Panc1 (cell line): Measurements from ENCODE around the gene ABHD8. TPM values are rescaled to one million over a fixed set of nuclear protein-coding genes. Genes with fewer than 3 reads are reported as not detected.

Source experiments
- ATAC-seq: fragments of 200-7000 bp; cut with Tn5 transposase; 2 replicates; pipeline ENCODE4 v1.9.1; 2020; ENCODE audit warnings: mild to moderate bottlenecking, moderate library complexity
- BruUV-seq: library from RNA; stranded (reverse); fragments of 400-500 nt; replicated peaks from 2 replicates; lab custom pipeline; 2021; lab: Mats Ljungman, UMichigan
- CTCF ChIA-PET: fragments of 300-600 bp; sonication (Branson Sonifier 250); formaldehyde crosslinking; loops from one replicate; lab custom pipeline; 2022; ENCODE audit warnings: antibody characterized with exemption; lab: Charles Lee
- POLR2A ChIA-PET: fragments of 300-600 bp; sonication (Branson Sonifier 250); formaldehyde crosslinking; loops from one replicate; lab custom pipeline; 2022; ENCODE audit warnings: antibody characterized with exemption; lab: Charles Lee
- DNase-seq: peaks from one replicate; pipeline ENCODE4 v3.0.0-alpha.2; 2010; ENCODE audit warnings: low read depth, low spot score
- H3K27ac ChIP-seq: 2 replicates; pipeline ENCODE4 v1.5.1; 2011; ENCODE audit warnings: mild to moderate bottlenecking, low read length, inconsistent platforms
- H3K27me3 ChIP-seq: fragments of 200-500 bp; sonication (Bioruptor generic); 2 replicates; pipeline ENCODE4 v1.6.0; 2014; ENCODE audit warnings: low read length, inconsistent platforms; ENCODE audit not compliant: control insufficient read depth, insufficient read depth
- H3K36me3 ChIP-seq: fragments of 200-500 bp; sonication (Bioruptor generic); 2 replicates; pipeline ENCODE4 v1.5.1; 2014; ENCODE audit warnings: inconsistent platforms, mild to moderate bottlenecking, low read length, moderate library complexity; ENCODE audit not compliant: control insufficient read depth, insufficient read depth
- H3K4me1 ChIP-seq: 2 replicates; pipeline ENCODE4 v1.5.1; 2011; ENCODE audit warnings: inconsistent platforms, mild to moderate bottlenecking, low read length, moderate library complexity; ENCODE audit not compliant: control insufficient read depth, insufficient read depth
- H3K4me3 ChIP-seq, 2 experiments: 2 replicates each; pipeline ENCODE4 v1.5.1; 2011 to 2012; ENCODE audit warnings: low read depth in 2 of 2, low read length in 2 of 2, mild to moderate bottlenecking in 2 of 2, inconsistent platforms in 1 of 2, moderate library complexity in 1 of 2
- H3K9me3 ChIP-seq: fragments of 200-500 bp; sonication (Bioruptor generic); 2 replicates; pipeline ENCODE4 v1.5.1; 2014; ENCODE audit warnings: low read depth, mild to moderate bottlenecking, inconsistent platforms, low read length, moderate library complexity; ENCODE audit not compliant: control insufficient read depth, insufficient read depth
- CTCF ChIP-seq: fragments of 450-650 bp; IDR thresholded peaks from 2 replicates; pipeline ENCODE4 v1.5.1; 2017; ENCODE audit warnings: mild to moderate bottlenecking
- POLR2AphosphoS5 ChIP-seq: IDR thresholded peaks from 2 replicates; pipeline ENCODE4 v1.6.1; 2012; ENCODE audit warnings: mild to moderate bottlenecking, low read depth, low read length, moderate library complexity
- SIN3A ChIP-seq: IDR thresholded peaks from 2 replicates; pipeline ENCODE4 v1.6.1; 2012; ENCODE audit warnings: low read depth, mild to moderate bottlenecking, low read length, moderate library complexity, borderline replicate concordance; ENCODE audit not compliant: insufficient read depth
- TCF7L2 ChIP-seq: IDR thresholded peaks from 2 replicates; pipeline ENCODE4 v1.6.1; 2011; ENCODE audit warnings: mild to moderate bottlenecking, low read depth, low read length, inconsistent platforms
- in situ Hi-C: cut with HindIII; loops from 2 replicates; pipeline ENCODE4 v1.10.0; 2016; ENCODE audit warnings: low sequenced_read_pairs, low pct_unique_long_range_greater_than_20kb
- intact Hi-C: fragments of 100-400 bp; cut with micrococcal nuclease; formaldehyde crosslinking; loops from one replicate; pipeline ENCODE4 v1.10.0; 2022; ENCODE audit not compliant: unreplicated experiment
- total RNA-seq: library from RNA; stranded (reverse); gene quantifications from one replicate; pipeline ENCODE4 v1.2.1, GENCODE V29; 2021; ENCODE audit not compliant: unreplicated experiment
- TF ChIP-seq, protein P1 (sequence below), 2 experiments: IDR thresholded peaks; 2 replicates each; pipeline ENCODE4 v1.6.1; 2011 to 2012; ENCODE audit warnings: low read depth in 2 of 2, control low read depth in 1 of 2, low read length in 1 of 2, mild to moderate bottlenecking in 1 of 2, moderate library complexity in 1 of 2; ENCODE audit not compliant: insufficient read depth in 1 of 2

Gene ABHD8
- total RNA-seq, 1 experiment from 2014 or later, result 19.6 TPM

GRCh38 chr19:17323300-17323963 lies 20.2 kb upstream of the ABHD8 start:
- ATAC-seq (no peak), DNase-seq (no peak)
- in situ Hi-C loops (no loop called here), intact Hi-C loops (no loop called here)
- Histone ChIP-seq H3K9me3 (no peaks in the 10 kb centered on the region), H3K27me3 (no peaks in the 10 kb centered on the region), H3K4me1 (no peaks in the 10 kb centered on the region), H3K27ac (no peak overlapping the region), H3K4me3 (no peak overlapping the region), H3K36me3 (no peaks in the 10 kb centered on the region; the same call in 1 of the 2 replicates)
- ChIA-PET POLR2A (no interaction called here), CTCF (no interaction called here)
- no TSS peak for BruUV-seq
- TF ChIP-seq POLR2AphosphoS5 (no peak), CTCF (no peak), SIN3A (no peak), TCF7L2 (no peak)
- TF ChIP-seq, protein P1, sequence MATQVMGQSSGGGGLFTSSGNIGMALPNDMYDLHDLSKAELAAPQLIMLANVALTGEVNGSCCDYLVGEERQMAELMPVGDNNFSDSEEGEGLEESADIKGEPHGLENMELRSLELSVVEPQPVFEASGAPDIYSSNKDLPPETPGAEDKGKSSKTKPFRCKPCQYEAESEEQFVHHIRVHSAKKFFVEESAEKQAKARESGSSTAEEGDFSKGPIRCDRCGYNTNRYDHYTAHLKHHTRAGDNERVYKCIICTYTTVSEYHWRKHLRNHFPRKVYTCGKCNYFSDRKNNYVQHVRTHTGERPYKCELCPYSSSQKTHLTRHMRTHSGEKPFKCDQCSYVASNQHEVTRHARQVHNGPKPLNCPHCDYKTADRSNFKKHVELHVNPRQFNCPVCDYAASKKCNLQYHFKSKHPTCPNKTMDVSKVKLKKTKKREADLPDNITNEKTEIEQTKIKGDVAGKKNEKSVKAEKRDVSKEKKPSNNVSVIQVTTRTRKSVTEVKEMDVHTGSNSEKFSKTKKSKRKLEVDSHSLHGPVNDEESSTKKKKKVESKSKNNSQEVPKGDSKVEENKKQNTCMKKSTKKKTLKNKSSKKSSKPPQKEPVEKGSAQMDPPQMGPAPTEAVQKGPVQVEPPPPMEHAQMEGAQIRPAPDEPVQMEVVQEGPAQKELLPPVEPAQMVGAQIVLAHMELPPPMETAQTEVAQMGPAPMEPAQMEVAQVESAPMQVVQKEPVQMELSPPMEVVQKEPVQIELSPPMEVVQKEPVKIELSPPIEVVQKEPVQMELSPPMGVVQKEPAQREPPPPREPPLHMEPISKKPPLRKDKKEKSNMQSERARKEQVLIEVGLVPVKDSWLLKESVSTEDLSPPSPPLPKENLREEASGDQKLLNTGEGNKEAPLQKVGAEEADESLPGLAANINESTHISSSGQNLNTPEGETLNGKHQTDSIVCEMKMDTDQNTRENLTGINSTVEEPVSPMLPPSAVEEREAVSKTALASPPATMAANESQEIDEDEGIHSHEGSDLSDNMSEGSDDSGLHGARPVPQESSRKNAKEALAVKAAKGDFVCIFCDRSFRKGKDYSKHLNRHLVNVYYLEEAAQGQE (IDR thresholded peaks at IDR 0.05; ENCODE audit: insufficient read depth in 1 of 2, low read depth in 2 of 2, low read length in 1 of 2), result no peak

- Histone ChIP-seq H3K27me3 (no peaks in the 10 kb centered on the region), H3K27ac (no peak overlapping the region), H3K9me3 (no peaks in the 10 kb centered on the region), H3K4me3 (no peak overlapping the region), H3K4me1 (no peaks in the 10 kb centered on the region), H3K36me3 (no peaks in the 10 kb centered on the region)
- TF ChIP-seq CTCF, result no peak
- TF ChIP-seq TCF7L2, result no peak
- TF ChIP-seq, protein P1 (IDR thresholded peaks at IDR 0.05; ENCODE audit: insufficient read depth in 1 of 2, low read depth in 2 of 2, low read length in 1 of 2), result no peak
- TF ChIP-seq SIN3A, result no peak
- no peak for TF ChIP-seq POLR2AphosphoS5
- in situ Hi-C loops (no loop called here), intact Hi-C loops (no loop called here)
- BruUV-seq, result no TSS peak
- DNase-seq (no peak), ATAC-seq (peak; percentile 22; the same call in 1 of the 2 replicates)
- ChIA-PET CTCF (no interaction called here), POLR2A (no interaction called here)
Measured at GRCh38 chr19:17322854-17323253, 19.6 kb upstream of the ABHD8 start.
